ENCODE data around the gene GPR31.

GRCh38 chr6:167148021-167148420, 9.8 kb downstream of the GPR31 start:
- TF ChIP-seq, protein P1, sequence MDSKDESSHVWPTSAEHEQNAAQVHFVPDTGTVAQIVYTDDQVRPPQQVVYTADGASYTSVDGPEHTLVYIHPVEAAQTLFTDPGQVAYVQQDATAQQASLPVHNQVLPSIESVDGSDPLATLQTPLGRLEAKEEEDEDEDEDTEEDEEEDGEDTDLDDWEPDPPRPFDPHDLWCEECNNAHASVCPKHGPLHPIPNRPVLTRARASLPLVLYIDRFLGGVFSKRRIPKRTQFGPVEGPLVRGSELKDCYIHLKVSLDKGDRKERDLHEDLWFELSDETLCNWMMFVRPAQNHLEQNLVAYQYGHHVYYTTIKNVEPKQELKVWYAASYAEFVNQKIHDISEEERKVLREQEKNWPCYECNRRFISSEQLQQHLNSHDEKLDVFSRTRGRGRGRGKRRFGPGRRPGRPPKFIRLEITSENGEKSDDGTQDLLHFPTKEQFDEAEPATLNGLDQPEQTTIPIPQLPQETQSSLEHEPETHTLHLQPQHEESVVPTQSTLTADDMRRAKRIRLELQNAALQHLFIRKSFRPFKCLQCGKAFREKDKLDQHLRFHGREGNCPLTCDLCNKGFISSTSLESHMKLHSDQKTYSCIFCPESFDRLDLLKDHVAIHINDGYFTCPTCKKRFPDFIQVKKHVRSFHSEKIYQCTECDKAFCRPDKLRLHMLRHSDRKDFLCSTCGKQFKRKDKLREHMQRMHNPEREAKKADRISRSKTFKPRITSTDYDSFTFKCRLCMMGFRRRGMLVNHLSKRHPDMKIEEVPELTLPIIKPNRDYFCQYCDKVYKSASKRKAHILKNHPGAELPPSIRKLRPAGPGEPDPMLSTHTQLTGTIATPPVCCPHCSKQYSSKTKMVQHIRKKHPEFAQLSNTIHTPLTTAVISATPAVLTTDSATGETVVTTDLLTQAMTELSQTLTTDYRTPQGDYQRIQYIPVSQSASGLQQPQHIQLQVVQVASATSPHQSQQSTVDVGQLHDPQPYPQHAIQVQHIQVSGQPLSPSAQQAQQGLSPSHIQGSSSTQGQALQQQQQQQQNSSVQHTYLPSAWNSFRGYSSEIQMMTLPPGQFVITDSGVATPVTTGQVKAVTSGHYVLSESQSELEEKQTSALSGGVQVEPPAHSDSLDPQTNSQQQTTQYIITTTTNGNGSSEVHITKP (IDR thresholded peaks at IDR 0.05; ENCODE audit: partially characterized antibody) = no peak
- TF ChIP-seq CEBPB (tag; IDR thresholded peaks at IDR 0.05) = no peak
- no peak for TF ChIP-seq HMG20B (CRISPR knock-in tag; IDR thresholded peaks at IDR 0.05)
- TF ChIP-seq ZNF551 (CRISPR knock-in tag; IDR thresholded peaks at IDR 0.05) = no peak

Data from K562 (cell line).